CD4-positive, alpha-beta T cell (primary cell): ENCODE results near the gene TIMP3. TPM values are rescaled to one million over a fixed set of nuclear protein-coding genes. Genes with fewer than 3 reads are reported as not detected.

ENCODE experiments used
- ATAC-seq: fragments of 200-7000 bp; cut with Tn5 transposase; one replicate; pipeline ENCODE4 v1.10.0; 2022; ENCODE audit warnings: mild to moderate bottlenecking; ENCODE audit not compliant: poor library complexity
- CTCF ChIA-PET: fragments of 350-600 bp; sonication (Branson Sonifier 250); formaldehyde crosslinking; loops from one replicate; lab custom pipeline; 2021; ENCODE audit warnings: antibody characterized with exemption, inconsistent platforms; lab: Charles Lee
- POLR2A ChIA-PET: fragments of 350-600 bp; sonication (Branson Sonifier 250); formaldehyde crosslinking; loops from one replicate; lab custom pipeline; 2021; ENCODE audit warnings: antibody characterized with exemption, inconsistent platforms; lab: Charles Lee
- DNase-seq, 14 experiments: peaks; one replicate each; pipeline ENCODE4 v3.0.0-alpha.2; 2013 to 2020; ENCODE audit warnings: mixed read lengths in 2 of 14
- H3K27ac ChIP-seq, 2 donors: one replicate each; pipeline versions ENCODE4 v1.5.1 to v1.7.0; 2013; ENCODE audit warnings: low read length in 2 of 2, low read depth in 1 of 2, mild to moderate bottlenecking in 1 of 2
- H3K27me3 ChIP-seq, 2 experiments: 1 replicate in 1 of 2; 2 replicates in 1 of 2; pipeline versions ENCODE4 v1.6.1 to v1.7.0; 2013; ENCODE audit warnings: low read length in 2 of 2, control low read depth in 1 of 2, mild to moderate bottlenecking in 1 of 2, moderate library complexity in 1 of 2; ENCODE audit not compliant: insufficient read depth in 2 of 2, control insufficient read depth in 1 of 2
- H3K36me3 ChIP-seq: one replicate; pipeline ENCODE4 v1.6.1; 2013; ENCODE audit warnings: low read length, control low read depth; ENCODE audit not compliant: insufficient read depth
- H3K4me1 ChIP-seq: one replicate; pipeline ENCODE4 v1.6.1; 2013; ENCODE audit warnings: low read length, control low read depth; ENCODE audit not compliant: insufficient read depth
- H3K4me3 ChIP-seq: one replicate; pipeline ENCODE4 v1.5.1; 2013; ENCODE audit warnings: mild to moderate bottlenecking, low read length, moderate library complexity
- H3K9me3 ChIP-seq, 2 experiments: 1 replicate in 1 of 2; 2 replicates in 1 of 2; pipeline versions ENCODE4 v1.6.1 to v1.7.0; 2013; ENCODE audit warnings: low read length in 2 of 2, mild to moderate bottlenecking in 2 of 2, control low read depth in 1 of 2, moderate library complexity in 1 of 2; ENCODE audit not compliant: control insufficient read depth in 1 of 2, insufficient read depth in 1 of 2
- H3K27ac Mint-ChIP-seq: one replicate; pipeline ENCODE4 v1.8.0; 2020; ENCODE audit warnings: mixed read lengths
- H3K27me3 Mint-ChIP-seq: one replicate; pipeline ENCODE4 v1.8.0; 2021; ENCODE audit warnings: mixed read lengths
- H3K36me3 Mint-ChIP-seq: one replicate; pipeline ENCODE4 v1.8.0; 2021; ENCODE audit warnings: low read depth, mixed read lengths
- H3K4me1 Mint-ChIP-seq: one replicate; pipeline ENCODE4 v1.8.0; 2021; ENCODE audit warnings: low read depth, mixed read lengths
- H3K4me3 Mint-ChIP-seq: one replicate; pipeline ENCODE4 v1.8.0; 2020; ENCODE audit warnings: mild to moderate bottlenecking, mixed read lengths
- H3K9me3 Mint-ChIP-seq: one replicate; pipeline ENCODE4 v1.8.0; 2020; ENCODE audit warnings: mixed read lengths
- CTCF ChIP-seq: fragments of 200-600 bp; IDR thresholded peaks from one replicate; pipeline ENCODE4 v1.8.0; 2022; ENCODE audit warnings: antibody characterized with exemption, mild to moderate bottlenecking
- intact Hi-C, 2 experiments: fragments of 100-400 bp; cut with DNase I in 1 of 2; cut with micrococcal nuclease in 1 of 2; formaldehyde crosslinking; loops; one replicate each; pipeline versions ENCODE4 v1.15.1 to v1.9.0; 2023 to 2025; cut with DNase I, micrococcal nuclease
- total RNA-seq, 174 experiments: library from RNA in 2 of 174; stranded (reverse) in 2 of 174; gene quantifications; one replicate each; pipeline ENCODE4 v1.2.3 and lab custom pipeline; 2021 to 2026

TIMP3 gene
- total RNA-seq, 2 experiments from 2014 or later, result 0.06 TPM; not detected in 1

GRCh38 chr22:32788904-32789624 is 12.4 kb upstream of the TIMP3 start:
- no peaks in the 10 kb centered on the region for H3K27me3 ChIP-seq
- no peaks in the 10 kb centered on the region for H3K27me3 Mint-ChIP-seq
- H3K9me3 Mint-ChIP-seq, result no peaks in the 10 kb centered on the region
- no peaks in the 10 kb centered on the region for H3K9me3 ChIP-seq
- ChIA-PET CTCF (no interaction called here), POLR2A (no interaction called here)
- H3K27ac Mint-ChIP-seq, result no peak overlapping the region
- intact Hi-C loops, result no loop called here
- no peak for TF ChIP-seq CTCF
- H3K4me3 Mint-ChIP-seq, result no peak overlapping the region
- H3K4me1 Mint-ChIP-seq, result no peaks in the 10 kb centered on the region
- H3K36me3 ChIP-seq, result no peaks in the 10 kb centered on the region
- ATAC-seq (no peak), DNase-seq (no peak)
- H3K27ac ChIP-seq, result no peak overlapping the region
- H3K4me3 ChIP-seq, result no peak overlapping the region
- no peaks in the 10 kb centered on the region for H3K4me1 ChIP-seq
- H3K36me3 Mint-ChIP-seq, result no peaks in the 10 kb centered on the region

- no peaks in the 10 kb centered on the region for H3K27me3 Mint-ChIP-seq
- no peak for TF ChIP-seq CTCF
- ChIA-PET CTCF (no interaction called here), POLR2A (no interaction called here)
- ATAC-seq (no peak), DNase-seq (no peak)
- H3K9me3 ChIP-seq, result no peaks in the 10 kb centered on the region
- no peak overlapping the region for H3K4me3 ChIP-seq
- H3K36me3 ChIP-seq, result no peaks in the 10 kb centered on the region
- H3K27me3 ChIP-seq, result no peaks in the 10 kb centered on the region
- H3K36me3 Mint-ChIP-seq, result no peaks in the 10 kb centered on the region
- no peaks in the 10 kb centered on the region for H3K9me3 Mint-ChIP-seq
- H3K4me1 Mint-ChIP-seq, result no peaks in the 10 kb centered on the region
- intact Hi-C loops, result loop anchor here (10.0 kb wide), 3 partner anchors 685 to 815 kb away; no protein-coding TSS in a partner anchor
- no peak overlapping the region for H3K27ac ChIP-seq
- H3K4me3 Mint-ChIP-seq, result no peak overlapping the region
- H3K4me1 ChIP-seq, result no peaks in the 10 kb centered on the region
- no peak overlapping the region for H3K27ac Mint-ChIP-seq
These were observed 11.5 kb upstream of the TIMP3 start for GRCh38 chr22:32789797-32790620.

GRCh38 chr22:32791056-32791455 is 10.4 kb upstream of the TIMP3 start:
- Mint-ChIP-seq H3K4me3 (no peak overlapping the region), H3K27me3 (no peaks in the 10 kb centered on the region), H3K4me1 (no peaks in the 10 kb centered on the region), H3K36me3 (no peaks in the 10 kb centered on the region), H3K9me3 (no peaks in the 10 kb centered on the region), H3K27ac (no peak overlapping the region)
- no peak for ATAC-seq
- no peak for DNase-seq
- no peaks in the 10 kb centered on the region for H3K9me3 ChIP-seq
- intact Hi-C loops, result loop anchor here (10.0 kb wide), 3 partner anchors 686 to 816 kb away; no protein-coding TSS in a partner anchor
- H3K36me3 ChIP-seq, result no peaks in the 10 kb centered on the region
- no peak for TF ChIP-seq CTCF
- H3K27me3 ChIP-seq, result no peaks in the 10 kb centered on the region
- ChIA-PET POLR2A (no interaction called here), CTCF (no interaction called here)
- H3K27ac ChIP-seq, result no peak overlapping the region
- no peak overlapping the region for H3K4me3 ChIP-seq
- H3K4me1 ChIP-seq, result no peaks in the 10 kb centered on the region
